Sigmoid colon (tissue), 7 donors: ENCODE results near the gene IFNG. TPM values are rescaled to one million over a fixed set of nuclear protein-coding genes. Genes with fewer than 3 reads are reported as not detected.

ENCODE experiments used
- DNase-seq: peaks from one replicate; pipeline ENCODE4 v3.0.0-alpha.2; 2019
- H3K27ac ChIP-seq, 4 donors: fragments of 200-600 bp; sonication (generic); one replicate each; pipeline ENCODE4 v1.5.1; 2016 to 2019; ENCODE audit warnings: mild to moderate bottlenecking in 1 of 4
- H3K27me3 ChIP-seq, 3 donors: fragments of 200-600 bp; sonication (generic); one replicate each; pipeline ENCODE4 v1.5.1; 2019; ENCODE audit warnings: mild to moderate bottlenecking in 1 of 3
- H3K36me3 ChIP-seq, 4 donors: fragments of 200-600 bp; sonication (generic); one replicate each; pipeline ENCODE4 v1.5.1; 2016 to 2019
- H3K4me1 ChIP-seq, 4 donors: fragments of 200-600 bp; sonication (generic); one replicate each; pipeline ENCODE4 v1.5.1; 2017 to 2019
- H3K4me3 ChIP-seq, 4 donors: fragments of 200-600 bp; sonication (generic); one replicate each; pipeline ENCODE4 v1.5.1; 2017 to 2019; ENCODE audit warnings: mild to moderate bottlenecking in 2 of 4, moderate library complexity in 1 of 4
- H3K9me3 ChIP-seq, 4 donors: fragments of 200-600 bp in 3 of 4; sonication (generic) in 3 of 4; one replicate each; pipeline versions ENCODE4 v1.5.1 to v1.6.1; 2013 to 2019
- EP300 ChIP-seq, 4 donors: sonication (generic); formaldehyde crosslinking; IDR thresholded peaks; one replicate each; pipeline ENCODE4 v1.6.1; 2017; ENCODE audit warnings: antibody characterized with exemption in 4 of 4
- POLR2A ChIP-seq, 2 donors: fragments of 450-650 bp; IDR thresholded peaks; one replicate each; pipeline ENCODE4 v1.6.1; 2016; ENCODE audit warnings: antibody characterized with exemption in 2 of 2, mild to moderate bottlenecking in 2 of 2, moderate library complexity in 2 of 2
- POLR2AphosphoS5 ChIP-seq, 4 donors: sonication (generic); formaldehyde crosslinking; IDR thresholded peaks; one replicate each; pipeline ENCODE4 v1.6.1; 2017; ENCODE audit warnings: antibody characterized with exemption in 4 of 4
- WGBS, 2 donors: extraction: QIAGEN DNeasy Blood & Tissue Kit; methylation state at CpG; one replicate each; pipeline ENCODE4 v1.1.7; 2013; 5-methylcytosine and 5-hydroxymethylcytosine counted together
- intact Hi-C: fragments of 100-400 bp; cut with DNase I; formaldehyde crosslinking; loops from one replicate; pipeline ENCODE4 v1.15.1; 2023
- polyA plus RNA-seq, 3 donors: library from polyadenylated mRNA; stranded (reverse); fragments of 200-250 nt; gene quantifications; one replicate each; pipeline ENCODE4 v1.2.3, GENCODE V29; 2013
- total RNA-seq, 4 donors: library from RNA; depleted of rRNA; stranded (reverse); fragments of >200 nt; gene quantifications; one replicate each; pipeline ENCODE4 v1.1.0, GENCODE V29; 2016
- TF ChIP-seq, protein P1 (sequence below), 4 experiments: fragments of 450-650 bp in 3 of 4; fragments of 200-600 bp in 1 of 4; IDR thresholded peaks; one replicate each; pipeline ENCODE4 v1.5.1; 2016 to 2019; ENCODE audit warnings: antibody characterized with exemption in 4 of 4, mild to moderate bottlenecking in 3 of 4, moderate library complexity in 2 of 4
- donor health status: healthy with polysubstance abuse.
- donor health status: Bipolar disorder and iron deficiency.
- donor health status: healthy.

The IFNG gene
- total and polyA plus RNA-seq, 7 donors, result 1.2 TPM; not detected in 6

DNA sequence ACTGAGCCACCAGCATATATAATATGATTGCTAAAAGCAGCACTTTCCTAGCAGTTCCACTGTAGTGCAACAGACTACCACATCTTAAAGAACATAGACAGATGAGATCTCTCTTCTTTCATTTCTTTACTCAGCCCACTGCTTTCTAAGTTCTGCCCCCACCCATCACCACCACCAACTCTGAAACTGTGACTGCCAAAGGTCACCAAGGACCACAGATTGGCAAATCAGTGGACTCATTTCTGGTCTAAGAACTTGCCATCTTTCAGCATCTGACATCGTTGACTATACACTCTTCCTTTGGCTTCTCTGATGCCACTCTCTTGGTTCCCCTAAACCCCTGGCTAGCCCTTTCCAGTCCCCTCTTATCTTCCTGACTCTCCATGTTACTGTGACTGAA lies 38.4 kb downstream of the IFNG start:
- no peak overlapping the region for H3K4me3 ChIP-seq
- H3K36me3 ChIP-seq, result no peaks in the 10 kb centered on the region
- no peak overlapping the region for H3K27ac ChIP-seq
- WGBS, 2 donors, result 83 to 85% methylated on average over 1 of the region's 1 CpG
- no peaks in the 10 kb centered on the region for H3K9me3 ChIP-seq
- TF ChIP-seq EP300 (IDR thresholded peaks at IDR 0.05) (no peak), POLR2AphosphoS5 (IDR thresholded peaks at IDR 0.05) (no peak), POLR2A (IDR thresholded peaks at IDR 0.05) (no peak)
- TF ChIP-seq, protein P1, sequence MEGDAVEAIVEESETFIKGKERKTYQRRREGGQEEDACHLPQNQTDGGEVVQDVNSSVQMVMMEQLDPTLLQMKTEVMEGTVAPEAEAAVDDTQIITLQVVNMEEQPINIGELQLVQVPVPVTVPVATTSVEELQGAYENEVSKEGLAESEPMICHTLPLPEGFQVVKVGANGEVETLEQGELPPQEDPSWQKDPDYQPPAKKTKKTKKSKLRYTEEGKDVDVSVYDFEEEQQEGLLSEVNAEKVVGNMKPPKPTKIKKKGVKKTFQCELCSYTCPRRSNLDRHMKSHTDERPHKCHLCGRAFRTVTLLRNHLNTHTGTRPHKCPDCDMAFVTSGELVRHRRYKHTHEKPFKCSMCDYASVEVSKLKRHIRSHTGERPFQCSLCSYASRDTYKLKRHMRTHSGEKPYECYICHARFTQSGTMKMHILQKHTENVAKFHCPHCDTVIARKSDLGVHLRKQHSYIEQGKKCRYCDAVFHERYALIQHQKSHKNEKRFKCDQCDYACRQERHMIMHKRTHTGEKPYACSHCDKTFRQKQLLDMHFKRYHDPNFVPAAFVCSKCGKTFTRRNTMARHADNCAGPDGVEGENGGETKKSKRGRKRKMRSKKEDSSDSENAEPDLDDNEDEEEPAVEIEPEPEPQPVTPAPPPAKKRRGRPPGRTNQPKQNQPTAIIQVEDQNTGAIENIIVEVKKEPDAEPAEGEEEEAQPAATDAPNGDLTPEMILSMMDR (IDR thresholded peaks at IDR 0.05), result no peak
- intact Hi-C loops, result no loop called here
- no peaks in the 10 kb centered on the region for H3K4me1 ChIP-seq
- H3K27me3 ChIP-seq, result no peaks in the 10 kb centered on the region
- no peak for DNase-seq

DNA sequence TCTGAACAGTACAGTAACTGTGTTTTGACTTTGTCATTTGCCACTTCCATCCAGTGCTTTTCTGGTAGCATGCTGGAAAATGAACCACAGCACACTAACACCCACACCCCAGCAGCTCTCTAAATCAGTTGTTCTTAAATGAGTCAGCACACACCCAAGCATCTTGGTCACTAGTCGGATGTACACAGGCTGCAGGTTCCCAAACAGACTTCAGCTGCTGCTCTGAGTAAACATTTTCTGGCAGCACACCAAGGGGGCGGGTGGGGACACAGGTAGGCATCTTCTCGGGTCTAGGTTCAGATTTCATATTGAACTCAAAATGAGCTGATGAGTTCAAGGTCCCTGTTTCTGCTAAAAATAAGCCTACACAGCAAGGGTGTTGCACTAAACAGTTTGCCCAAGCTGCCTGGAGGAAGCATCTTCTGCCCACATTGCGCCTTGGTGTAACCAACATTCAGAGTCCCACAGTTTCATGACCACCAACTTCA lies 39.8 kb downstream of the IFNG start:
- H3K4me1 ChIP-seq, result no peaks in the 10 kb centered on the region
- intact Hi-C loops, result no loop called here
- no peaks in the 10 kb centered on the region for H3K27me3 ChIP-seq
- 33 to 50% methylated on average over 4 of the region's 4 CpGs for WGBS, 2 donors
- H3K27ac ChIP-seq, result no peak overlapping the region
- TF ChIP-seq POLR2AphosphoS5 (IDR thresholded peaks at IDR 0.05) (no peak), EP300 (IDR thresholded peaks at IDR 0.05) (no peak), POLR2A (IDR thresholded peaks at IDR 0.05) (no peak)
- TF ChIP-seq, protein P1 (IDR thresholded peaks at IDR 0.05), result no peak
- H3K9me3 ChIP-seq, result no peaks in the 10 kb centered on the region
- H3K4me3 ChIP-seq, result no peak overlapping the region
- DNase-seq, result no peak
- no peaks in the 10 kb centered on the region for H3K36me3 ChIP-seq

DNA sequence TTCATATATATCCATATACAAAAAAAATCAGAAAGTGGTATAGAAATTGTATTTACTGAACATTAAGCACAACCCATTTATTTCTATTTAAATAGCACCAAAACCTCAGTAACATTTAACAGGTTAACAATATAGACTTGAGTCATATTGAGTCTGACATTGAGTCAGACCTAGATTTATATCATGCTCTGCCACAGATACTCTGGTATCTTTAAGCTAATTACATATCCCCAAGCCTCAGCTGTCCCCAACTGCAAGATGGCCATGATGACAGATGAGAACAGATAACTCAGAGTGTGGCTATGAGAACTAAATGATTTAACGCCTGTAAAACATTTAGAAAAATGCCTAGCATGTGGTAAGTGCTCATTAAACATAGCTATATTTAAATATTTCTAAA lies 40.3 kb downstream of the IFNG start:
- H3K9me3 ChIP-seq, result no peaks in the 10 kb centered on the region
- TF ChIP-seq, protein P1 (IDR thresholded peaks at IDR 0.05), result no peak
- TF ChIP-seq POLR2A (IDR thresholded peaks at IDR 0.05) (no peak), POLR2AphosphoS5 (IDR thresholded peaks at IDR 0.05) (no peak), EP300 (IDR thresholded peaks at IDR 0.05) (no peak)
- H3K27ac ChIP-seq, result no peak overlapping the region
- no peak overlapping the region for H3K4me3 ChIP-seq
- H3K27me3 ChIP-seq, result no peaks in the 10 kb centered on the region
- H3K36me3 ChIP-seq, result no peaks in the 10 kb centered on the region
- DNase-seq, result no peak
- H3K4me1 ChIP-seq, result no peaks in the 10 kb centered on the region
- intact Hi-C loops, result no loop called here
- 65 to 66% methylated on average over 1 of the region's 1 CpG for WGBS, 2 donors

DNA sequence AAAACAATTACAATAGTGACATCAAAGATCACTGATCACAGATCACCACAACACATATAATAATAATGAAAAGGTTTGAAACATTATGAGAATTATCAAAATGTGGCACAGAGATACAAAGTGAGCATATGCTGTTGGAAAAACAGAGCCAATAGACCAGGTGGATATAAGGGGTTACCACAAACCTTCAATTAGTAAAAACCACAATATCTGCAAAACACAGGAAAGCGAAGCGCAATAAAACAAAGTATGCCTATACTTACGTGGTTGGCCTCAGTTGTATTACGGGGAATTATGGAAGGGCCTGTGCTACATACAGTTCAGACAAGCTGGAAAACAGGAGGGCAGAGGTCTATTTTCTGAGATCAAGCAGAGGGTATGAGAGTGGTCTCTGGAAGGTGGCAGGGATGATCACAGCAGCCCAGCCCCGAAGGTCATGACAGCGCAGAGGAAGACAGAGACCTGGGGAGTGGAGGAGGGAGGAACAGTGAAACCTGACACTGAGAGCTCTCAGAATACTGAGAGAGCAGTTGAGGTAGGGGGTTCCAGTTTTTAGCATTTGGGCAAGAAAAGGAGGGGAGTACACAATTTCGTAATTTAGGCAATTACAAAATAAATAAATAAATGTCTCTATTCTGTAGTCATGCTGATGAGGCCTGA lies 41.3 kb downstream of the IFNG start:
- intact Hi-C loops, result no loop called here
- Histone ChIP-seq H3K36me3 (no peaks in the 10 kb centered on the region), H3K27ac (no peak overlapping the region), H3K4me1 (no peaks in the 10 kb centered on the region), H3K9me3 (no peaks in the 10 kb centered on the region), H3K27me3 (no peaks in the 10 kb centered on the region), H3K4me3 (no peak overlapping the region)
- 80 to 90% methylated on average over 7 of the region's 7 CpGs for WGBS, 2 donors
- no peak for DNase-seq
- TF ChIP-seq, protein P1 (IDR thresholded peaks at IDR 0.05), result no peak
- TF ChIP-seq POLR2AphosphoS5 (IDR thresholded peaks at IDR 0.05) (no peak), EP300 (IDR thresholded peaks at IDR 0.05) (no peak), POLR2A (IDR thresholded peaks at IDR 0.05) (no peak)

DNA sequence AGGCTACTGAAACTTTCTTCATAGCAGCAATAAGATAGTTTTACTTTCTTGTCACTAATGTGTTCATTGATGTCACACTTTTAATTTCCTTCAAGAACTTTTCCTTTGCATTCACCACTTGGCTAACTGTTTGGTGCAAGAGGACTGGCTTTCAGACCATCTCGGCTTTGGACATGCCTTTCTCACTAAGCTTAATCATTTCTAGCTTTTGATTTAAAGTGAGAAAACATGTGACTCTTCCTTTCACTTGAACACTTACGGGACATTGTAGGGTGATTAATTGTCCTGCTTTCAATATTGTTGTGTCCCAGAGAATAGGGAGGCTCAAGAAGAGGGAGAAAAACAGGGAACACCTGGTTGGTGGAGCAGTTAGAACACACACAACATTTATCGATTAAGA lies 41.9 kb downstream of the IFNG start:
- WGBS, 2 donors, result 73 to 75% methylated on average over 3 of the region's 3 CpGs
- Histone ChIP-seq H3K4me1 (no peaks in the 10 kb centered on the region), H3K4me3 (no peak overlapping the region), H3K27ac (no peak overlapping the region), H3K9me3 (no peaks in the 10 kb centered on the region), H3K36me3 (no peaks in the 10 kb centered on the region), H3K27me3 (no peaks in the 10 kb centered on the region)
- intact Hi-C loops, result no loop called here
- TF ChIP-seq, protein P1 (IDR thresholded peaks at IDR 0.05), result no peak
- TF ChIP-seq POLR2A (IDR thresholded peaks at IDR 0.05) (no peak), POLR2AphosphoS5 (IDR thresholded peaks at IDR 0.05) (no peak), EP300 (IDR thresholded peaks at IDR 0.05) (no peak)
- no peak for DNase-seq
